Right lung (tissue), 5 donors: ENCODE measurements around the gene DOCK4. TPM values are rescaled to one million over a fixed set of nuclear protein-coding genes. Genes with fewer than 3 reads are reported as not detected.
"Not testable (repeated sequence)": the region's sequence is repeated elsewhere in the genome, so short reads cannot be mapped to it uniquely, and the experiment has no call there.

ENCODE experiments used
- DNase-seq, 2 donors: peaks; one replicate each; pipeline ENCODE4 v3.0.0-alpha.2; 2013
- polyA plus RNA-seq, 5 donors: library from polyadenylated mRNA; unstranded; fragments of 120-200 nt; gene quantifications; one replicate each; pipeline versions ENCODE4 v1.2.1 to v1.2.3, GENCODE V29; 2013; ENCODE audit warnings: inconsistent platforms in 1 of 5, low replicate concordance in 1 of 5; ENCODE audit not compliant: insufficient read length in 5 of 5, insufficient read depth in 1 of 5

Gene DOCK4
- polyA plus RNA-seq, 5 donors, result 33.7 to 57.8 (median 51.7) TPM

DNA sequence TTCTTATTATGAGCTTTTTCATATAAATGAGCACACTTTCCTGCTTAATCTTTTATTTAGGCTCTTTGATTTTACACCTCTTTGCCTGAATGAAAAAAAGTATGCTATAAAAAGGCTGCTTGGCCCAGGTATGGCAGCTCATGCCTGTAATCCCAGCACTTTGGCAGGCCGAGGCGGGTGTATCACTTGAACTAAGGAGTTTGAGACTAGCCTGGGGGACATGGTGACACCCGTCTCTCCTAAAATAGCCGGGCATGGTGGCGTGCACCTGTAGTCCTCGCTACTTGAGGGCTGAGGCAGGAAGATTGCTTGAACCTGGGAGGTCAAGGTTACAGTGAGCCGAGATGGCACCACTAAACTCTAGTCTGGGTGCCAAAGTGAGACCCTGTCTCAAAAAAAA, 72.9 kb downstream of the DOCK4 start:
- no peak for DNase-seq

- no peak for DNase-seq
Measured at GRCh38 chr7:112132051-112132694, 74.0 kb downstream of the DOCK4 start.

DNA sequence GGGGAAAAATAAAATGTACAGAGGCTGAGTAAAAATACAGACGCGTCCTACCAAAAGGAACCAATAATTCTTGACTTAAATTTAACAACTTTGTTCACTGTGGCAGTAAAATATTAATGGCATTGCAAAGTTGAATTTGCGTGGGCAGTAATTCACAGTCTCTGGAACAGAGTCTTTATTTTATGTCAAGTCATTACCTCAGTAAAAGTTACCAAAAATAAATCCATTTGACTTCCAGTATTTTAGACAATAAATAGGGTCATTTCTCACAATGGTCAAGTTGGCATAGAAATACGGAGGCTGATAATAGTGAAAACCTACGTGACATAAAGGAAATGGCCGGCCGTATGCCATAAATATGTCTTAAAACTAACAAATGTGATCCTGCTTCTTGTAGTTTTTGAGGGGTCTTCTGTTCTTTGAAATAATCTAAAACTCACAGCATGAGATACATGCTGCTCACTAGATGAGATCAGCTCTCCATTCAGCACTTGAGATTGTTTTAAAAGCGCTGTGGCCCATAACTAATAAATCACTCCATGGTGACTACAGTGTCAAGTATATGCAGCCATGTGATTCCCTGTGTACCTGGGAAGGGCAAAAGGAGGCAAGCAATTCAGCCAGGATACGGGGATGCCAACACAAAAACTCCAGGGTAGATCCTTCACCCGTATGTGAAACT, 75.3 kb downstream of the DOCK4 start:
- no peak for DNase-seq

GRCh38 chr7:112129655-112130323, 76.4 kb downstream of the DOCK4 start:
- no peak for DNase-seq

- DNase-seq, result not testable (repeated sequence)
Measured at GRCh38 chr7:112128461-112129425, 77.5 kb downstream of the DOCK4 start.

- not testable (repeated sequence) for DNase-seq
Measured at GRCh38 chr7:112128041-112128440, 78.2 kb downstream of the DOCK4 start.

- DNase-seq, result no peak
Measured at GRCh38 chr7:112125250-112125649, 80.9 kb downstream of the DOCK4 start.

DNA sequence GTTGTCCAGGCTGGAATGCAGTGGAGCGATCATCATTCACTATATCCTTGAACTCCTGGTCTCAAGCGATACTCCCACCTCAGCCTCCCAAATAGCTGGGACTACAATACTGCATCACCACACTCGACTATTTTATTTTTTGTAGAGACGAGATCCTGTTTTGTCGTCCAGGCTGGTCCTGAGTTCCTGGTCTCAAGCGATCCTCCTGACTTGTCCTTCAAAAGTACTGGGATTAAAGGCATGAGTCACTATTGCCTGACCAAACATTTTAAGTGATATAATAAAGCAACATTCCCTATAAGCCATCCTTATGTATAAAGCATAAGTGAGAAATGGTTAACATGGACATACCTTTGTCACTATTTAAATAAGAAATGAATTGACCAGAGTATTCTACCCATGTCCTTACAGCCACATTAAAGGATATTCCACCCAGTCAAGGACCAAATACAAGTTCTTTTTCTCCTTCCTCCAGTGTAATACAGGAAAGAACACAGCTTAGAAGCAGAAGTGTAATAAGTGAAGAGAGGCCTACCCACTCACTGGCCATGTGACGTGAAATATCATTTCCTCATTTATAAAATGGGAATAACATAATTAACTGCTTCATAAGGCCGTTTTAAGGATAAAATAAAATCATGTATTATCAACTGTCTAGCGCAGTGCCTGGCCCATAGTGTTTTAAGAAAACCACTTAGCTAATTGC, 82.0 kb downstream of the DOCK4 start:
- no peak for DNase-seq

- DNase-seq, result no peak
Measured at GRCh38 chr7:112122798-112123197, 83.4 kb downstream of the DOCK4 start.

DNA sequence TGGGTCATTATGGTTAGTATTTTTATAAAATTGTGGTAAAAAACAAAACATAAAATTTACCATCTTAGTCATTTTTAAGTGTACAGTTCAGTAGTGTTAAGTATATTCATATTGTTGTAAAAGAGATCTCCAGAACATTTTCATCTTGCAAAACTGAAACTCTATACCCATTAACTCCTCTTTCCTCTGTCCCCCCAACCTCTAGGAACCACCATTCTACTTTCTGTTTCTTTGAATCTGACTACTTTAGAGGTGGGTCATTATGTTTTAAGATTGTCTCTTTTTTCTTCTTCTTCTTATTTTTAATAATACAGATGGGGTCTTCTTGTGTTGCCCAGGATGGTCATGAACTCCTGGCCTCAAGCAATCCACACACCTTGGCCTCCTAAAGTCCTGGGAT, 84.1 kb downstream of the DOCK4 start:
- DNase-seq, result no peak

- DNase-seq, result no peak
Measured at GRCh38 chr7:112121318-112121717, 84.9 kb downstream of the DOCK4 start.

- DNase-seq, result no peak
Measured at GRCh38 chr7:112120696-112121217, 85.4 kb downstream of the DOCK4 start.

DNA sequence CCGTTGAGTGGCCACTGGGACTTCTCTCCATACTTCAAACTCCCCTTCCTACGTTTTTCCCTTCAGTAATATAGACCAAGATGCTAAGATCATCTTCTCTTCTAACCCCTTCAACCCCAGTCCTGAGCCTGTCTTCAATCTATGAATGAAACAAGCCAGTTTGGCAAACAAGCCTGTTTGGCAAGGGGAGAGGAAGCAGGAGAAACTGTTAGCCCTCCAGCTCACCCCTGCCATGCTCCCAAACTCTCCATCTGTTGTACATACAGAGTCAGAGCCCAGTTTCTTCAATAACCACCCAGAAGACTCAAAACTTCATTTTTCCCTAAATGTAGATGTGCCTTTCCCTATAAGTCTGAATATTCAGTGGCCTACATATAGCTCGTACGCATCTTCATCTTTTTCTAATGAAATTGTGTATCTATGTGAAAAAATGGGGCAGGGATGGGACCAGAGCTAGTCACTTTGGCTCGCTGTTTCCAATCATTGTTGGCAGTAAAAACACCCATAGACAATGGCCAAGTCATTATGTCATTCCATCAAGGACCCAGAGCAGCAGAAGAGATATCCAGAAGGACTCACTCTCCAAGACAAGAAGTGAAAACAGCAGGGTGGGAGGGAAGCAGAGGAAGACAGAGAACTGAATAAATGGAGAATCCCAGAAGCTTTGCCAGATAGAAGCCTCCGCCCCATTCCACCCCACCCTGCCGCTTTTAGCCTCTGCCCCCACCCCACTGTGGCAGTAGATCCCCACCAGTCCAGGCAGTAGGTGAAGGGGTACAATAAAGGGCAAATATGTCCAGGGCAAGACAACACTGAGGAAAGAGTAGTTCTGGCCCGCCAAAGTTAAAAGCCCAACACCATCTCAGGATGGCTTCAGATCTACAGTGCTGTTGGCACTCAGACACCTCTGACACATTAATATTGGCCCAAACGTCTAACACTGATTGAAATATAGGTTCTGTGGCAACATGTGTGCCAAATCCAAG, 87.3 kb downstream of the DOCK4 start:
- no peak for DNase-seq

DNA sequence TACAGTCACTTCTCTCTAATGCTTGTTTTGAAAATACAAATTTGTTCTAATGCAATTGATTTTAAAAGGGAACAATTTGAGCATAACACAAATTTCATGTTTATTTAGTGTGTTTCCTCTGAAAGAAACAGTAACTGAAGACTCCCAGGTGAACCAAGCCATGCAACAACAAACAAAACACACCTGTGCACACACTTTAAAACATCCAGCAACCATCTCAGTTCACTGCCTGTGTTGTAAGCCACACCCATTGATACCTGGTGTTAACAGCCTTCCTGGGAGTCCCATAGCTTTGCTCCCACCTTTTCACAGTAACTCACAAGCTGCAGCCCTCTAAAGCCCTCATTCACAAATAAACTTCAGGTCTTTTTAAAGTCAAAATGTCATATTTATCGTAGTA, 89.3 kb downstream of the DOCK4 start:
- no peak for DNase-seq

GRCh38 chr7:112116358-112116757, 89.8 kb downstream of the DOCK4 start:
- no peak for DNase-seq

DNA sequence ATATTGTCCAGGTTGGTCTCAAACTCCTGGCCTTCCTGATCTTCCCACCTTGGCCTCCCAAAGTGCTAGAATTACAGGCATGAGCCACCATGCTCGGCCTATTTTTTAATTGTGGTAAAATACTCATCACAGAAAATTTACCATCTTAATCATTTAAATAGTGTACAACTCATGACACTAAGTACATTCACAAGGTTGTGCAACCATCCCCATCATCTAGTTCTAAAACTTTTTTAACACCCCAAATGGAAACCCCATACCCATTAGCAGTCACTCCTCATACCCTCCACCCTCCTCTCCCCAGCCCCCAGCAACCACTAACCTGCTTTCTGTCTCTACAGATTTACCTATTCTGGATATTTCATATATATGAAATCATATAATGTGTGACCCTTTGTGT, 90.3 kb downstream of the DOCK4 start:
- no peak for DNase-seq

DNA sequence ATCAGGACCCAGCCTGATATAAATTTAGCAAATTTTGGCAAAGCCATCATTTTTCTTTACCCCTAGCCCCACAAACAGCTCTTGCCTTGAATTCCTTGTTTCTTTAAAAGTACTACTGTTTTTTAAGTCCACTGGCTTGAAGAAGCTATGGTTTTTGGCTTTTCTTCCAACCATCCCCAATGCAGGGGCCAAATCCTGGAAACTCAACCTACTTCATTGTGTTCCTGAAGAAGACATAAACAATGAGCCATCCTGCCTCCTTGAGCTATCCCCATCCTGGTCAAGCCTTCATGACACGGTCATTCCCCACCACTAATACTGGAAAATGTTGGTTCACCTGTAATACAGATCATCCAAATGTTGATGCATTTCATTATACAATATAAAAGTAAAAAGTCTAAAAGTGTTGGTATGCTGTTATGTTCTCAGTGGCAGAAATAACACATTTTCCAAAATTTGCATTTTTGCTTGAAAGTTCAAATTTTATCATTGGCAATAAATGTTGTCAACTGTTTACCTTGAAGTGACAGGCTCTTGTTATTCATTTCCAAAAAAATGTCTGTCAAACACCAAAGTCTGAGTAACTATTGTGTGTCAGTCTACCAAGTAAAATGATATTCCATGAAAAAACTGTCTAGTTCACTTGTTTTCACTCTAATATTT, 92.2 kb downstream of the DOCK4 start:
- no peak for DNase-seq

- peak; percentile 25 to 34 for DNase-seq
Measured at GRCh38 chr7:112112822-112113255, 93.4 kb downstream of the DOCK4 start.

GRCh38 chr7:112110651-112111050, 95.5 kb downstream of the DOCK4 start:
- DNase-seq, result no peak
